HG02571 (cell line): Measurements from ENCODE around the gene PDLIM7.

Experiments used
- ATAC-seq: cut with Tn5 transposase; IDR thresholded peaks from one replicate; pipeline ENCODE4 v1.9.1; 2021; ENCODE audit warnings: mild to moderate bottlenecking, moderate library complexity; ENCODE audit not compliant: unreplicated experiment

The PDLIM7 gene

GRCh38 chr5:177507596-177508220 lies 10.3 kb upstream of the PDLIM7 start:
- no peak for ATAC-seq

GRCh38 chr5:177507165-177507564 lies 9.8 kb upstream of the PDLIM7 start:
- ATAC-seq, result no peak

- no peak for ATAC-seq
Measured at GRCh38 chr5:177505075-177505474, 7.7 kb upstream of the PDLIM7 start.

GRCh38 chr5:177504086-177505056 lies 7.0 kb upstream of the PDLIM7 start:
- ATAC-seq, result no peak

- ATAC-seq, result no peak
Measured at GRCh38 chr5:177503351-177504085, 6.1 kb upstream of the PDLIM7 start.

GRCh38 chr5:177502886-177503285 lies 5.5 kb upstream of the PDLIM7 start:
- no peak for ATAC-seq

GRCh38 chr5:177501874-177502678 lies 4.7 kb upstream of the PDLIM7 start:
- no peak for ATAC-seq

GRCh38 chr5:177500685-177501522 lies 3.5 kb upstream of the PDLIM7 start:
- no peak for ATAC-seq

GRCh38 chr5:177499842-177500241 lies 2.4 kb upstream of the PDLIM7 start:
- ATAC-seq, result no peak

- ATAC-seq, result no peak
Measured at GRCh38 chr5:177498013-177498787, 796 bp upstream of the PDLIM7 start.

- ATAC-seq, result no peak
Measured at GRCh38 chr5:177496727-177497291, 595 bp downstream of the PDLIM7 start.

GRCh38 chr5:177496070-177496726 lies 1.2 kb downstream of the PDLIM7 start:
- ATAC-seq, result no peak

- ATAC-seq, result no peak
Measured at GRCh38 chr5:177495243-177496060, 2.0 kb downstream of the PDLIM7 start.

- ATAC-seq, result no peak
Measured at GRCh38 chr5:177494346-177495195, 2.8 kb downstream of the PDLIM7 start.

- no peak for ATAC-seq
Measured at GRCh38 chr5:177493795-177494345, 3.5 kb downstream of the PDLIM7 start.

GRCh38 chr5:177492841-177493240 lies 4.6 kb downstream of the PDLIM7 start:
- no peak for ATAC-seq
